OCI-LY1 (cell line): ENCODE results near the gene CFAP99.

Source experiments
- H2AFZ ChIP-seq: fragments of 200-600 bp; sonication (generic), shearing (Covaris generic); 2 replicates; pipeline ENCODE4 v1.6.0; 2014; ENCODE audit warnings: antibody characterized with exemption, mild to moderate bottlenecking, low read length
- H3F3A ChIP-seq: fragments of 200-600 bp; sonication (generic), shearing (Covaris generic); 2 replicates; pipeline ENCODE4 v1.6.0; 2014; ENCODE audit warnings: mild to moderate bottlenecking, antibody characterized with exemption, low read length, moderate library complexity; ENCODE audit not compliant: insufficient read depth
- H3K27ac ChIP-seq: fragments of 200-600 bp; sonication (generic); 2 replicates; pipeline ENCODE4 v1.5.1; 2014; ENCODE audit warnings: low read length, mixed run types, mild to moderate bottlenecking, low read depth; ENCODE audit not compliant: poor library complexity, severe bottlenecking
- H3K27me3 ChIP-seq: fragments of 200-600 bp; sonication (generic); 2 replicates; pipeline ENCODE4 v1.6.0; 2014; ENCODE audit warnings: antibody characterized with exemption, mild to moderate bottlenecking, low read length, moderate library complexity; ENCODE audit not compliant: insufficient read depth
- H3K36me3 ChIP-seq: fragments of 200-600 bp; sonication (generic); 2 replicates; pipeline ENCODE4 v1.6.1; 2014; ENCODE audit warnings: mild to moderate bottlenecking, antibody characterized with exemption, low read length, moderate library complexity, mixed read lengths; ENCODE audit not compliant: insufficient read depth
- H3K4me1 ChIP-seq: fragments of 200-600 bp; sonication (generic); 2 replicates; pipeline ENCODE4 v1.5.1; 2014; ENCODE audit warnings: mild to moderate bottlenecking, low read length, moderate library complexity; ENCODE audit not compliant: insufficient read depth, severe bottlenecking
- H3K4me2 ChIP-seq: fragments of 200-600 bp; sonication (generic), shearing (Covaris generic); 2 replicates; pipeline ENCODE4 v1.6.1; 2014; ENCODE audit warnings: low read length
- H3K4me3 ChIP-seq: fragments of 200-600 bp; sonication (generic); 2 replicates; pipeline ENCODE4 v1.5.1; 2014; ENCODE audit warnings: low read length, low read depth, mild to moderate bottlenecking, mixed read lengths; ENCODE audit not compliant: poor library complexity, severe bottlenecking
- H3K79me2 ChIP-seq: fragments of 200-600 bp; shearing (Covaris generic); 2 replicates; pipeline ENCODE4 v1.6.1; 2016; ENCODE audit warnings: mixed run types, low read length, mixed read lengths; ENCODE audit not compliant: insufficient read depth
- H3K9ac ChIP-seq: fragments of 200-600 bp; sonication (generic), shearing (Covaris generic); 2 replicates; pipeline ENCODE4 v1.6.1; 2014; ENCODE audit warnings: mild to moderate bottlenecking, low read length, mixed read lengths
- H3K9me2 ChIP-seq: fragments of 200-600 bp; sonication (generic), shearing (Covaris generic); 2 replicates; pipeline ENCODE4 v1.6.1; 2014; ENCODE audit warnings: low read depth, mild to moderate bottlenecking, low read length, mixed read lengths
- H3K9me3 ChIP-seq: fragments of 200-600 bp; shearing (Covaris generic); 2 replicates; pipeline ENCODE4 v1.6.1; 2014; ENCODE audit warnings: low read length, mixed read lengths
- H4K20me1 ChIP-seq: fragments of 200-600 bp; sonication (generic), shearing (Covaris generic); 2 replicates; pipeline ENCODE4 v1.6.0; 2016; ENCODE audit warnings: mild to moderate bottlenecking, low read length; ENCODE audit not compliant: insufficient read depth
- EZH2 ChIP-seq: fragments of 200-600 bp; sonication (generic), shearing (Covaris generic); IDR thresholded peaks from 2 replicates; pipeline ENCODE4 v1.8.0; 2017; ENCODE audit warnings: borderline replicate concordance, mixed run types, mild to moderate bottlenecking, antibody characterized with exemption, low read length, moderate library complexity, mixed read lengths
- TF ChIP-seq, protein P1 (sequence below): fragments of 200-600 bp; sonication (generic), shearing (Covaris generic); IDR thresholded peaks from 2 replicates; pipeline ENCODE4 v1.5.1; 2017; ENCODE audit warnings: mild to moderate bottlenecking, antibody characterized with exemption, low read length, moderate library complexity, mixed read lengths

Gene CFAP99

GRCh38 chr4:2407991-2408342, 10.8 kb upstream of the CFAP99 start:
- no peaks in the 10 kb centered on the region for H3K4me1 ChIP-seq
- H3K27ac ChIP-seq = no peak overlapping the region
- no peaks in the 10 kb centered on the region for H3K9me2 ChIP-seq
- TF ChIP-seq, protein P1, sequence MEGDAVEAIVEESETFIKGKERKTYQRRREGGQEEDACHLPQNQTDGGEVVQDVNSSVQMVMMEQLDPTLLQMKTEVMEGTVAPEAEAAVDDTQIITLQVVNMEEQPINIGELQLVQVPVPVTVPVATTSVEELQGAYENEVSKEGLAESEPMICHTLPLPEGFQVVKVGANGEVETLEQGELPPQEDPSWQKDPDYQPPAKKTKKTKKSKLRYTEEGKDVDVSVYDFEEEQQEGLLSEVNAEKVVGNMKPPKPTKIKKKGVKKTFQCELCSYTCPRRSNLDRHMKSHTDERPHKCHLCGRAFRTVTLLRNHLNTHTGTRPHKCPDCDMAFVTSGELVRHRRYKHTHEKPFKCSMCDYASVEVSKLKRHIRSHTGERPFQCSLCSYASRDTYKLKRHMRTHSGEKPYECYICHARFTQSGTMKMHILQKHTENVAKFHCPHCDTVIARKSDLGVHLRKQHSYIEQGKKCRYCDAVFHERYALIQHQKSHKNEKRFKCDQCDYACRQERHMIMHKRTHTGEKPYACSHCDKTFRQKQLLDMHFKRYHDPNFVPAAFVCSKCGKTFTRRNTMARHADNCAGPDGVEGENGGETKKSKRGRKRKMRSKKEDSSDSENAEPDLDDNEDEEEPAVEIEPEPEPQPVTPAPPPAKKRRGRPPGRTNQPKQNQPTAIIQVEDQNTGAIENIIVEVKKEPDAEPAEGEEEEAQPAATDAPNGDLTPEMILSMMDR = no peak
- no peak overlapping the region for H3K4me2 ChIP-seq
- H3K9ac ChIP-seq = no peak overlapping the region
- H3K36me3 ChIP-seq = no peaks in the 10 kb centered on the region
- no peaks in the 10 kb centered on the region for H3F3A ChIP-seq
- H3K4me3 ChIP-seq = no peak overlapping the region
- H3K27me3 ChIP-seq = no peaks in the 10 kb centered on the region
- no peaks in the 10 kb centered on the region for H3K79me2 ChIP-seq
- H3K9me3 ChIP-seq = no peaks in the 10 kb centered on the region
- H2AFZ ChIP-seq = no peak overlapping the region
- no peaks in the 10 kb centered on the region for H4K20me1 ChIP-seq

DNA sequence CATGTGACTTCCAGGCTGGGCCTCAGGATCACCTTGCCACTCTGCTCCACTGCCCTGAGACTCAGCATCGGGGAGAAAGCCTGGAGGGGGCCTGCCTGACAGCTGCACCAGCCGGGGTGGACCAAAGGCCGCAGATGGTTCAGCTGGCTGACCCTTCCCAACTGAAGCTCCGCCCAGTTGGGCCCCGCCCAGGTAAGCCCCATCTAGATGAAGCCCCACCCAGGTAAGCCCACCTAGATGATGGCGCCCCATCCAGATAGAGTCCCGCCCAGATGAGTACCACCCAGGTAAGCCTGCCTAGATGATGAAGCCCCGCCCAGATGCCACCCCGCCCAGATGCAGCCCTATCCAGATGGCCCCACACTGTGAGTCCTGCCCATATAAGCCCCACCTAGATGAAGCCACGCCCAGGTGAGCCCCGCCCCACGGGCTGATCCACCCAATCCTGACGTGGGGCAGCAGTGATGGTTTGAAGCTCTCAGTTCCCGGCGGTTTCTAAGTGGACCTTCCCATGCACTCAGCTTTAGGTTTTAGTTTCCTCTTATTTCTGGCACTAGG, 10.3 kb upstream of the CFAP99 start:
- H4K20me1 ChIP-seq = no peaks in the 10 kb centered on the region
- H3K27me3 ChIP-seq = no peaks in the 10 kb centered on the region

DNA sequence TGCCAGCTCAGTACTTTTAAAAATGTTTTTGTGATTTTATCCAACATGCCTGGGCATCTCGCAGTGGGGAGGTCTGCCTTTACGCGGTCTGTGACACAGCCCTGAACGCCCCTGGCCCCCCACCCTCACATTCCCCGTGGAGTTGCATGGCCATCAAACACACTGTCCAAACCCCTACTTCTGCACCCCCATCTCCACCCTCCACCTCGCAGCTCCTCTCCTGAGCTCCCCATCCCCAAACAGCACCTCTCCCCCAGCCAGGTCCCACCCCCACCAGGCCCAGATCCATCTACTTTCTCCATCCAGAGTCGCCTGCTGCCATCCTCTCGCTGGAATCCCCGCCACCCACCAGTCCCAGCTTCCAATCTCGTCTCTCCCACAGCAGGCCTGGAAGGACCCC, 9.8 kb upstream of the CFAP99 start:
- Histone ChIP-seq H3K4me3 (no peak overlapping the region), H3K9ac (no peak overlapping the region), H4K20me1 (no peaks in the 10 kb centered on the region), H2AFZ (no peak overlapping the region), H3K4me1 (no peaks in the 10 kb centered on the region), H3K9me2 (no peaks in the 10 kb centered on the region), H3K36me3 (no peaks in the 10 kb centered on the region), H3K79me2 (no peaks in the 10 kb centered on the region), H3K27ac (no peak overlapping the region), H3K27me3 (no peaks in the 10 kb centered on the region), H3K4me2 (no peak overlapping the region), H3K9me3 (no peaks in the 10 kb centered on the region), H3F3A (no peaks in the 10 kb centered on the region)
- TF ChIP-seq, protein P1 = no peak
- TF ChIP-seq EZH2 = no peak

More for the DNA sequence above, 10.3 kb upstream of the CFAP99 start:
- TF ChIP-seq, protein P1 = no peak
- TF ChIP-seq EZH2 = no peak
- H3K4me3 ChIP-seq = no peak overlapping the region
- no peaks in the 10 kb centered on the region for H3K36me3 ChIP-seq
- no peaks in the 10 kb centered on the region for H3K9me3 ChIP-seq
- H3K4me2 ChIP-seq = no peak overlapping the region
- H3F3A ChIP-seq = no peaks in the 10 kb centered on the region
- no peak overlapping the region for H3K9ac ChIP-seq
- H2AFZ ChIP-seq = no peak overlapping the region
- no peaks in the 10 kb centered on the region for H3K9me2 ChIP-seq
- H3K4me1 ChIP-seq = no peaks in the 10 kb centered on the region
- no peak overlapping the region for H3K27ac ChIP-seq
- H3K79me2 ChIP-seq = no peaks in the 10 kb centered on the region
